Psoas muscle (tissue), 8 donors: ENCODE data around the gene JMJD4. TPM values are rescaled to one million over a fixed set of nuclear protein-coding genes. Genes with fewer than 3 reads are reported as not detected.
A peak's percentile ranks its signal among the peaks of the same experiment; 100 is the strongest.

Experiments used
- ATAC-seq, 4 donors: fragments of 200-7000 bp; cut with Tn5 transposase; one replicate each; pipeline ENCODE4 v1.9.1; 2020; ENCODE audit warnings: moderate library complexity in 3 of 4, mild to moderate bottlenecking in 2 of 4
- DNase-seq, 2 donors: peaks; one replicate each; pipeline ENCODE4 v3.0.0-alpha.2; 2020
- H3K27ac ChIP-seq: fragments of 200-600 bp; one replicate; pipeline ENCODE4 v1.8.0; 2022
- H3K27me3 ChIP-seq, 3 donors: fragments of 200-600 bp in 1 of 3; one replicate each; pipeline versions ENCODE4 v1.6.1 to v1.8.0; 2013 to 2022; ENCODE audit warnings: low read length in 2 of 3, mild to moderate bottlenecking in 2 of 3, moderate library complexity in 1 of 3; ENCODE audit not compliant: insufficient read depth in 3 of 3
- H3K36me3 ChIP-seq, 2 donors: fragments of 200-600 bp in 1 of 2; one replicate each; pipeline versions ENCODE4 v1.6.1 to v1.8.0; 2013 to 2022; ENCODE audit warnings: low read depth in 1 of 2, mild to moderate bottlenecking in 1 of 2, moderate library complexity in 1 of 2; ENCODE audit not compliant: insufficient read depth in 1 of 2
- H3K4me1 ChIP-seq: fragments of 200-600 bp; one replicate; pipeline ENCODE4 v1.8.0; 2022
- H3K4me3 ChIP-seq: fragments of 200-600 bp; one replicate; pipeline ENCODE4 v1.8.0; 2022; ENCODE audit warnings: mild to moderate bottlenecking
- H3K9me3 ChIP-seq: fragments of 200-600 bp; one replicate; pipeline ENCODE4 v1.8.0; 2022
- WGBS, 3 donors: extraction: QIAGEN DNeasy Blood & Tissue Kit; methylation state at CpG; one replicate each; pipeline versions ENCODE4 v1.1.6 to v1.1.7; 2013; 5-methylcytosine and 5-hydroxymethylcytosine counted together
- intact Hi-C, 2 donors: fragments of 100-400 bp; cut with DNase I; formaldehyde crosslinking; loops; one replicate each; pipeline versions ENCODE4 v1.11.0 to v1.14.2; 2022
- polyA plus RNA-seq, 3 donors: library from polyadenylated mRNA; stranded (reverse); fragments of 200-250 nt; gene quantifications; one replicate each; pipeline ENCODE4 v1.2.3, GENCODE V29; 2013
- total RNA-seq, 4 donors: library from RNA; stranded (reverse); fragmentation: NEBNext Ultra II Directional in 2 of 4; extraction: Animal tissue kit (Norgen Biotek cat#: 25700) in 2 of 4; gene quantifications; one replicate each; pipeline versions ENCODE4 v1.2.1 to v1.2.4, GENCODE V29; 2021 to 2023
- TF ChIP-seq, protein P1 (sequence below): fragments of 200-600 bp; IDR thresholded peaks from one replicate; pipeline ENCODE4 v1.8.0; 2022; ENCODE audit warnings: antibody characterized with exemption
- donor health status: healthy with polysubstance abuse.
- donor health status: DM: no; HTN: no; CAD: no; lungs with moderate emphysema.
- donor health status: Bipolar disorder and iron deficiency.
- donor health status: healthy.
- donor health status: DM: yes; HTN: yes; CAD: no.
- donor health status: DM: no; HTN: no; CAD: no.
- donor health status: DM: no; HTN: no; CAD: no.
- donor health status: DM: yes; HTN: yes; CAD: no.

Gene JMJD4
- total and polyA plus RNA-seq, 7 donors: 9.0 to 20.5 (median 15.3) TPM

GRCh38 chr1:227762231-227762911 lies 27.3 kb upstream of the JMJD4 start:
- ATAC-seq (peak; percentile 71 to 82 (median 79)), DNase-seq (peak; percentile 88 to 92)
- H3K4me3 ChIP-seq: peak overlapping the region; percentile 22
- no peaks in the 10 kb centered on the region for H3K27me3 ChIP-seq
- peaks cover 62% of the 10 kb centered on the region for H3K4me1 ChIP-seq
- H3K9me3 ChIP-seq: no peaks in the 10 kb centered on the region
- peaks cover 0 to 20% of the 10 kb centered on the region in 2 donors for H3K36me3 ChIP-seq
- H3K27ac ChIP-seq: peak overlapping the region; percentile 90
- intact Hi-C loops: loop anchor here (1.0 to 10.0 kb wide), 5 partner anchors 178 to 312 kb away; partner anchors contain the start of gene WNT9A (in 1 of the 2)
- TF ChIP-seq, protein P1, sequence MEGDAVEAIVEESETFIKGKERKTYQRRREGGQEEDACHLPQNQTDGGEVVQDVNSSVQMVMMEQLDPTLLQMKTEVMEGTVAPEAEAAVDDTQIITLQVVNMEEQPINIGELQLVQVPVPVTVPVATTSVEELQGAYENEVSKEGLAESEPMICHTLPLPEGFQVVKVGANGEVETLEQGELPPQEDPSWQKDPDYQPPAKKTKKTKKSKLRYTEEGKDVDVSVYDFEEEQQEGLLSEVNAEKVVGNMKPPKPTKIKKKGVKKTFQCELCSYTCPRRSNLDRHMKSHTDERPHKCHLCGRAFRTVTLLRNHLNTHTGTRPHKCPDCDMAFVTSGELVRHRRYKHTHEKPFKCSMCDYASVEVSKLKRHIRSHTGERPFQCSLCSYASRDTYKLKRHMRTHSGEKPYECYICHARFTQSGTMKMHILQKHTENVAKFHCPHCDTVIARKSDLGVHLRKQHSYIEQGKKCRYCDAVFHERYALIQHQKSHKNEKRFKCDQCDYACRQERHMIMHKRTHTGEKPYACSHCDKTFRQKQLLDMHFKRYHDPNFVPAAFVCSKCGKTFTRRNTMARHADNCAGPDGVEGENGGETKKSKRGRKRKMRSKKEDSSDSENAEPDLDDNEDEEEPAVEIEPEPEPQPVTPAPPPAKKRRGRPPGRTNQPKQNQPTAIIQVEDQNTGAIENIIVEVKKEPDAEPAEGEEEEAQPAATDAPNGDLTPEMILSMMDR: peak; percentile 89
- 14 to 15% (median 14%) methylated on average over 22 of the region's 22 CpGs for WGBS, 3 donors

- peak in 1 of 2 donors; percentile 32 for DNase-seq
- no peak for ATAC-seq
- H3K27me3 ChIP-seq: no peaks in the 10 kb centered on the region
- peaks cover 0 to 13% of the 10 kb centered on the region in 2 donors for H3K36me3 ChIP-seq
- H3K9me3 ChIP-seq: no peaks in the 10 kb centered on the region
- no peak overlapping the region for H3K4me3 ChIP-seq
- 84 to 89% (median 86%) methylated on average over 17 of the region's 17 CpGs for WGBS, 3 donors
- TF ChIP-seq, protein P1: no peak
- intact Hi-C loops: loop anchor here (1.0 to 10.0 kb wide), 5 partner anchors 179 to 313 kb away; partner anchors contain the start of gene WNT9A (in 1 of the 2)
- peaks cover 68% of the 10 kb centered on the region for H3K4me1 ChIP-seq
- peak overlapping the region; percentile 90 for H3K27ac ChIP-seq
Measured at GRCh38 chr1:227761621-227762230, 26.6 kb upstream of the JMJD4 start.

DNA sequence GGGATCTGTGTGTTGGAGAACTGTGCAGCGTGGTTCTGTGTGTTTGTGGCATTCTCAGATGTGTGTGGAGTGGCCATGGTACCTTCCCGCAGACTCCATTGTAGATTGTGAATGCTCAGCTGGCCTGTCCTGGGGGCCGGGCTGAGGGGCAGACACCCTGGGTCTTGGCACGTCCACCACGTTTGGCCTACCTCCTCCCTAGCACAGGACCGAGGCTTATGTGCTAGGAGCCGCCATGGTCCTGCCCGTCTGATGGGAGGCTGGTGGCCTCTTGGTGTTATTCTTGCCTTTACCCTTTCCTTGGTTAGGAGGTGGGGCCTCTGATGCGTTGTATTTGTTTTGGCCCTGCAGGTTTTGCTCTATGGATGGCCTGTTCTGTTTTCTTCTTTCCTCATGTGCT lies 25.3 kb upstream of the JMJD4 start:
- 90 to 92% (median 92%) methylated on average over 9 of the region's 9 CpGs for WGBS, 3 donors
- Histone ChIP-seq H3K4me1 (peaks cover 79% of the 10 kb centered on the region), H3K9me3 (no peaks in the 10 kb centered on the region), H3K27ac (peak overlapping the region; percentile 90), H3K36me3 (peaks cover 0 to 12% of the 10 kb centered on the region in 2 donors), H3K27me3 (no peaks in the 10 kb centered on the region), H3K4me3 (no peak overlapping the region)
- intact Hi-C loops: loop anchor here in 1 of 2 donors (10.0 kb wide), 1 partner anchor 314 kb away; no protein-coding TSS in a partner anchor
- ATAC-seq: no peak
- DNase-seq: peak in 1 of 2 donors; percentile 26
- TF ChIP-seq, protein P1: no peak

- Histone ChIP-seq H3K36me3 (peaks cover 0 to 12% of the 10 kb centered on the region in 2 donors), H3K9me3 (no peaks in the 10 kb centered on the region), H3K27me3 (no peaks in the 10 kb centered on the region), H3K4me1 (peaks cover 85% of the 10 kb centered on the region), H3K27ac (peak overlapping the region; percentile 90), H3K4me3 (peak overlapping the region; percentile 30)
- TF ChIP-seq, protein P1: no peak
- DNase-seq (peak; percentile 79 to 89), ATAC-seq (peak; percentile 90 to 95 (median 93))
- intact Hi-C loops: loop anchor here in 1 of 2 donors (10.0 kb wide), 1 partner anchor 315 kb away; no protein-coding TSS in a partner anchor
- WGBS, 3 donors: 36 to 42% (median 41%) methylated on average over 15 of the region's 15 CpGs
Measured at GRCh38 chr1:227759341-227760300, 24.5 kb upstream of the JMJD4 start.
